ENCODE measurements around the gene TWF2.

TWF2 gene

DNA sequence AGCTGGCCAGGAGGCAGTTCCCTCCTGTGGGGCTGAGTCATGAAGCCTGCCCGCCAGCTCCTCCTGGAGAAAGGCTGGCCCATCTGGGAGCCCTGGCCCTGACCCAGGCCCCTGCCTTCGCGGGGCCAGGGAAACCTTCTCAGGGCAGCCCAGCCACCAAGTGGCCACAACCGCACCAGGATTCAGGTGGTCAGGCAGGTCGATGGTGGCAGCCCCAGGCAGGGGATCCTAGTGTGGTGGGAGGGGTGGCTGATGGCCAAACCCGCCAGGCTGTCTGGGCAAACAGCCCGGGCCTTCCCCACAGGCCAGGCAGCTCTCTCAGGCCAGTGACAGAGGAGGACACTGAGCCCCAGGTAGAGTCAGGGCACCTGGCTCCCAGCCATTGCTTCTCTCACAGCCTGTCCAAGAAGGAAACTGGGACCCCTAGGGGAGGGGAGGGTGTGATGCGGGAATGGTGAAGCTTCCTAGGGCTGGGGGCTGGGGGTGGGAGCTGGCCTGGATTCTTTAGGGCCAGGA lies 1.2 kb downstream of the TWF2 start:
- DNase-seq (ENCODE audit: low read depth in 3 of 3): no peak

DNA sequence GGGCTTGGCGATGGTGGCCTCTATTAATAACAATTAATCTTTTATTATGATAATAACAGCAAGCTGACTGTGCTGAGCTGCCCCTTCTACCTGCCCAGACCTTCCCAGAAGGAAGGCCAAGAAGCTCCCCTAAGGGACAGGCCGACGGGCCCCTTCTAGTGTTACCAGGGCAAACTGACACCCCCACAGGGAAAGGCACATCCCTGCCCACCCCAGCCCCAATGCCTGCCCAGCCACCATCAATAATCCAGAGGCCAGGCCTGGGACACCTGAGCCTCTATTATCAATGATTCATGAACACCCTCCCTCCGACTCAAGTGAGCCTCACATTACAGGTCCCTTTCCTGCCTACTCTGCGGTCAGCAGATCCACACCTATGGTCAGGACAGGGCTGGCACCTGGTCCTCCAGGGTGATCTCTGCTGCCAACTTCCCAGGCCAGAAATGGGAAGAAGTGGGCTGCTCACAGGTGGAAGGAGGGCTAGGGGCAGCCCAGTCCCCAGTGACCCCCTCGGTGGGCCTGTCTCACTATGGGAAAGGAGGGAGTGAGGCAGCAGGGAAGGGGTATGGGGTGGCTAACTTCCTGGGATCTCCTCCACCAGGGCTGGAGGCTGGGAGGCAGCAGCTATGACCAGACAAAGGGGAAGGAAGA lies 1.8 kb downstream of the TWF2 start:
- no peak for DNase-seq (ENCODE audit: low read depth in 3 of 3)

DNA sequence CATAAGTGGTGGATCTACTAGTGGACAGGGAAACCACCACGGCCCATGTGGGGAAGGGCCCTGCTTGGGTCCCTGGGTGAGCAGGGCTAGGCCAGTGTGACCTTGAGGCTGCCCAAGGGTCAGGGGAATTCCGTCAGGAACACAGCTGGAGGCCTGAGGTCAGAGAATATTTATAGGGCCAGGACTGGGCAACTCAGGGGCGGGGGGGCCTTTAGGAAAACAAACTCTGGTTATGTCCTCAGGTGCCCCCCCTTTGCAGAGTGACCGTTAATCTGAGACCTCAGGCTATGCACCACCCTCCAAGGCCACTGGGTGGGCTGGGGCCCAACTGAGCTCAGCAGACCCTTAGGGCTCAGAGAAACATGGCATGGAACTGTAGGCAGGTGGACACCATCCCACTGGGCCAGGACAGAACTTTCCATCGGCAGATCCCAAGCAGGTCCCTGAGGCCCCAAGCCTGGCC lies 2.5 kb downstream of the TWF2 start:
- no peak for DNase-seq (ENCODE audit: low read depth in 3 of 3)

DNA sequence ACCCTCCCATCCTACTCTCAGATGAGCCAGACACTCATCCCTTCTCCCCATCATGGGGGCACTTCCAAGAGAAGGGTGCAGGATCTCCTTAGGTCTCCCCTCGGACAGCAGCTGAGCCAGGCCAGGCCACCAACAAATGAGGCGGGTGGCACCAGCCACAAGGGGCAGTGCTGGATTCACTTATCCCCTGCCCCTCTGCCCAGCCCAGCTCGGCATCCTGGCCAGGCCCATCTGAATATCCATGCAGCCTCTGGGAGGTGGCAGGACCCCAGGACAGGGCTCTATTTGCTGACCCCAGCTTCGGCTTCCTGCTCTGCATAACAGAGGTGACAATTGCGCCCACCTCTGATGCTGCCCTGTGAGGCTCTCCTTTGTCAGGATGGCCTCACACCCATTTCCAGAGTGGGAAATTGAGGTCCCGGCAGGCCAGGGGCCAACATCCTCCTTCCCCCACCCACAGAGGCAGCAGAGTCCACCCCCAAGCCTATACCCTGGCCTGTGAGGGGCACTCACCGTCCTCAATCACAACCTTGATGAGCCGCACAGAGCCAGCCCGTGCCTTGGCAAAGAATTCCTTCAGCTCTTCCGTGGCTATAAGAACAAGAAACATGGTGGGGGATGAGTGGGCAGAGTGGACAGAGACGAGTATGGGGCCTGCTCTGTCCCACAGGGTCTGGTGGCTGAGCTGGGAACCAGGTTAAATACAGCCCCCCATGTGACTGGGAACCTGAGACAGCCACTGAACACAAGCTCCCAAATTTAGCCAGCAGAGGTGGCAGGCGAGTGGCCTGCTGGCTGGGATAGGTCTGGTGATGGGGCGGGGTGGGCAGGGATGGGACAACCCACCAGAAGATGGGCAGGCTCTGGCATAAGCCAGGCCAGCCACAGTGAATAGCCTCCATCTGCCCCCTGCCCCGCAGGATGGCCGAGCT lies 4.2 kb downstream of the TWF2 start:
- no peak for DNase-seq (ENCODE audit: low read depth in 3 of 3)

DNA sequence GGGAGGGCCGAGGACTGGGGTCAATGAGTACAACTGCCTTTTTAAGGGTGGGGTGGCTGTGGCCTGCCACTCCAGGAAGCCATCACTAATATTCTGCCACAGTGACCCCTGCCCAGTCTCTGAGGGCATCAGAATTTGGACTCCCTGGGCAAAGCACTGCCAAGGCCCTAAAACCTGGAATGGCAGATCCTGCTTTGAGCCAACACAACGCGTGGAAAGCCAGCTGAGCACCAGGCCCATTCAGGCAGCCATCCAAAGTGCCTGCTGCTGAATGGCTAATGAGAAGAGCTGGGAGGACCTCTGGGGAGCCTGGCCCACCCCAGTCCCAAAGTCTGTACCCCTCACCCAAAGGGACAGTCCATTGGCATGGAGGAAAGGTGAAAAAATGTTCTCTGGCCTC lies 5.0 kb downstream of the TWF2 start:
- DNase-seq (ENCODE audit: low read depth in 3 of 3): no peak

DNA sequence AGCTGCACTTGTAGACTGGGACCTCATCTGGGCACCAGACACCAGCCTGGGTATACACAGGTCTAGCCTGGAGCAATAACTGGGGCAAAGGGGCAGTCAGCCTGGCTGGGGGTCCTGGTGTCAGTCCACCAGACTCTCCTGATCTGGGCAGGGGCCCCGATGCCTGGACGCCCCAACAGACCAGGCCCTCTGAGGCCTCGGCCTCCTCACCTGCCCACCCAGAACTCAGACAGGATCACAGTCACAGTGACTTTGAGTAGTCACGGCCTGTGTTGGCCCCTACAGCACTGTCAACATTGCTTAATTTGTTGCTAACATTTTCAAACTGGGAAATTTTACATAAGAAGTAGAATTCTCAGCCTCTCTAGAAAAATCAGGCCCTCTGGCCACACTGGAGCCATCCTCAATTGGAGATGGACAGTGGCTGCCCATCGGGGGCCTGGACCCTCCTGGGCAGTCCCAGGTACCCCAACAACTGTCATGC lies 5.8 kb downstream of the TWF2 start:
- DNase-seq (ENCODE audit: low read depth in 3 of 3): no peak

DNA sequence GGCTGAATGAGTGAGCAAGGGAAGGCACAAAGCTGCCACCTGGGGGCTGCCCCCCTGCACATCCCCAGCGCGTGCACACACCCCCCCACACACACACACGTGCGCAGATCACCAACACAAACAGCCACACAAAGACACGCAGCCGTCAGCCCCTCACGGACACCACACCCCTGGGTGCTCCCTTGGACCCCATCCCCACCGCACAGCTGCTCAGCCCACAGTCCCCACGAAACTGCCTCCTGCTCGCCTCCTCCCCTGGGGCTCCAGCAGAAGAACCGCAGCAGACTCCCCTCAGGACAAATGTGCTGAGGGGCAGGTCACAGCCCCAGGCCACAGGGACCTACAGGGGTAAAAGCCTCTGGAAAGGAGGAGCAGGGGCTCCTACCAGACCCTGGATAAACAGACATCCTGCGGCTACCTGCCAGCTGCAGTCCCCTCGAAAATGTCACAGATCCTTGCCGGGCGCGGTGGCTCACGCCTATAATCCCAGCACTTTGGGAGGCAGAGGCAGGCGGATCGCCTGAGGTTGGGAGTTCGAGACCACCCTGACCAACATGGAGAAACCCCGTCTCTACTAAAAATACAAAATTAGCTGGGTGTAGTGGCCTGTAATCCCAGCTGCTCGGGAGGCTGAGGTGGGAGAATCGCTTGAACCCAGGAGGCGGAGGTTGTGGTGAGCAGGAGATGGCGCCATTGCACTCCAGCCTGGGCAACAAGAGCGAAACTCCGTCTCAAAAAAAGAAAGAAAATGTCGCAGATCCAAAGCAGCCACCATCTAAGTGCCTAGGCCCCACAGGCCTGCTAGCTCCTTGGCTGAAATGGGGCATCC lies 6.5 kb downstream of the TWF2 start:
- DNase-seq (ENCODE audit: low read depth in 3 of 3): no peak

DNA sequence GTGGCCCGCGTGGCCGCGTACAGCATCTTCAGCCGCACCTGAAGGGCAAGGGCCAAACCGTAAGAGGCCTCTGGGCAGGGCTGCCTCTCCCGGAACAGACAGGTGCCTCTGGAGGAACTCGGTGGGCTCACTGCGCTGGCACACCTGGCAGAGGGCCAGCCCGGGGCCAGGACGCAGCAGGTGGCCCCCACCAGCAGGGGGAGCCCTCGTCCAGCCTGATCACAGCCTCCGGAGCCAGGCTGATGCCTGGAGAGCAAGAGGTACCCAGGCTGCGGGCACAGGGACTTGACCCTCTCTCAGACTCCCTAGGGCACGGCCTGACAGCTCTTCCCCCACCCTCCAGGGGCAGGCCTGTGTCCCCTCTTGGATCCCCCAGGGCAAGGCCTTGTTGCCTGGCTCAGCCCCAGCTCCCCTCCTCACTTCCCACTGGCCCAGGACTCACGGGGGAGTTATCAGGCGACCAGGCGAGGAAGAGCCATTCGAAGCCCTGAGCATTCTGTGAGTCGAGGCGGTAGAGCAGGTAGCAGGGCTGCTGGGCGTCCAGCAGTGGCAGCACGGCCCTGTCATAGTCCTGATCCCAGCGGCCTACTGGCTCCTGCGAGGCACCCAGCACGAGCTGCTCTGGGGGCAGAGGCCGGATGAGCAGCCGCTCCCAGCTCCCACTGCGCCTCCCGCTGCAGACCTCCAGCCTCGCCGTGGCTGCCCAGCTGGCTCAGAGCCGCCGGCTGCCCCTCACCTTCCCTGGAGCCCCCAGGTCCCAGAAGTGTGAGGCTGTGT lies 7.3 kb downstream of the TWF2 start:
- DNase-seq (ENCODE audit: low read depth in 3 of 3): peak; percentile 78 to 87 (median 87)

DNA sequence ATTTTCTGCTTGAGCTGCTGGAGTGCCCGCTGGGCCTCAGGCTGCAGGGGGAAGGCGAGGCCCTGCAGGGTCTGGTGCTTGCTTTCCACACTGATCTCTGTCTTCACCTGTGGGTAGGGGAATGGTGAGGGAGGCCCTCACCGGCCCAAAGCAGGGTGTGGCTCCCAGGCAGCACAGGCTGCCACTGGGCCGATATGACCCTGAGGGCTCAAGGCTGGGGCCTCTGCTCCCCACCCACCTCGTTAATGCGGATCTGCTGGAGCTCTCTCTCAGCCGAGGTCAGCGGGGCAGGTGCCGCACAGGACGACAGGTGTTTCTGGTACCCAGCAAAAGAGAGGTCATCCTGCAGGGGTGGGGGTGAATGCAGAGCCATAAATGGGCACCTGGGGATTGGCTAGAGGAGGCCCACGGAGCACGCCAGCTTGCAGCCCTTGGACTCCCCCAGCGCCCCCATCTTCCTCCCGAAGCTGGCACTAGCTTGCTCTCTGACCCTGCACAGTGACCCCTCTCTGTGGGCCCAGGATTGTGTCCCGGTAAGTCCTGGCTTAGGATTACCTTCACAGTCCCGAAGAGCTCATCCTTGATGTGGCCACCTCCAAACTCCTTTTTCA lies 8.0 kb downstream of the TWF2 start:
- no peak for DNase-seq (ENCODE audit: low read depth in 3 of 3)

DNA sequence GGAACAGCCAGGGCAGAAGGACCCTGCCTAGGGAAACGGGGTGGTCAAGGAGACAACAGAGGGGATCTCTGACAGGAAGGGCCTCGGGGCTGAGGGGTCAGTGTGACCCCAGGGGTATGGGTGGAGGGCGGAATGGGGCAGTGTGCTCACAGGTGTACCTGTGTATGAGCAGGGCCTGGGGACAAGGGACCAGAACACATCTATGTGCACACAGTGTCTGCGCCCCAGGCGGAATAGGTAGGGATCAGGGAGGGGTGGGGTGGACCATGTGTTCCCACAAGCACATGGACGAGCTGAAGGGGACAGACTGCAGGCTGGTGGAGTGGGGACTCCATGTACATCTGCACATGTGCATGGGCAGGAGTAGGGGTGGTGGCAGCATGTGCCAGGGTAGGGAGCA lies 8.5 kb downstream of the TWF2 start:
- DNase-seq (ENCODE audit: low read depth in 3 of 3): no peak

DNA sequence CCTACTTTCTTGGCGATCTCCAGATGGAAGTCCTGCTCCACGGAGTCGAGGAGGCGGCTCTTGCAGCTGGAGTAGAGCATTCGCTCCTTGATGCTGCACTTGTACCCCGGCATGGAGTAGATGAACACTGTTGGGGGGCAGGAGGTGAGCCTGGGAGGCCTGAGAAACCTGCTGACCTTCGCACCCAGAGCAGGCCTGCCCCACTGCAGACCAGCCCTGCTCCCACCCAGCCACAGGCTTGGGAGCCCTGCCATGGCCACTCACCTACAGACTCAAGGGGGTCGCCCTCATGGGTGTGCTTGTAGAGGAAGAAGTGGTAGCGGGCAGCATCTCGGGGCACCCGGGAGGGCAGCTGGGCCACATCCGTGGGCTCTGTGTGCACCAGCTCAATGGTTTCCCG lies 9.3 kb downstream of the TWF2 start:
- no peak for DNase-seq (ENCODE audit: low read depth in 3 of 3)

DNA sequence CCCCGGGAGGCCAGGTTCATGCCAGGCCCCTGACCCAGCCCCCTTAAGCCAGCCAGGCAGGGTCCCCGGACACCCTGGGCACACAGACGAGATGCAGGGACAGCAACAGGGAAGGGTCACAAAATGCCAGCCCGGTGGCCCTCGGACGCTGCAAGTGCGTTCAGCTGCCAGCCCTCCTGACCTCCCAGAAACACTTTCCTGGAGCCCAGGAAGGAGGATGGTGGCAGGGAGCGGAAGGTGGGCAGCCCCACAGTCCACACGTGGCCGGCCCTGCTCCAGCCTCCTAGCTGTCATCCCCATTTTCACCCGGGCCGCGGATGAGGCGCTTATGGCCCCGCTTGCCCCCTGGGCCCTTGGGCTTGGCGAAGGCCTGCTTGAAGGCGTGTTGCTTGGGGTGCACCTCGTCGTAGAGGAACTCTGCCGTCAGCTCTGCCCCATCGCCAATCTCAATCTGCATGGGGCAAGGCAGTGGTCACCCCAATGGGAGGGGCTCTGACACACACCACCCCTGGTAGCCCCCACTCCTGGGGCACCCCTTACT lies 10.1 kb downstream of the TWF2 start:
- DNase-seq (ENCODE audit: low read depth in 3 of 3): no peak

DNA sequence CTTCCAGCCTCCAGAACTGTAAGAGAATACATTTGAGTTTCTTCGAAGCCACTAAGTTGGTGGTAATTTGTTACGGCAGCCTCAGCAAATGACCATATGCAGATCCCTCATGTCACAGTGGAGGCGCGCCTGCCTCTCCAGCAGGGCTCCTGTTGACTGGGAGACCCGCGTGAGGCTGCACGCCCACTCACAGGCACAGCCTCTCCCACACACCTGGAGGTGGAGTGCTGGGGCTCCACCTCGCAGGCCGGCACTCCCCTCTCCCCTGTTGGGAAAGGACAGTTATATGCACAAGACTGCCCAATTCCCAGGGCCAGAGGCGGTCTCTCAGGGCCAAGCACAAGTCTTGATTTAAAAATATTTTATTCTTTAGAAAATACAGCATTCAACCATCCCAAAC lies 10.7 kb downstream of the TWF2 start:
- DNase-seq (ENCODE audit: low read depth in 3 of 3): no peak

DNA sequence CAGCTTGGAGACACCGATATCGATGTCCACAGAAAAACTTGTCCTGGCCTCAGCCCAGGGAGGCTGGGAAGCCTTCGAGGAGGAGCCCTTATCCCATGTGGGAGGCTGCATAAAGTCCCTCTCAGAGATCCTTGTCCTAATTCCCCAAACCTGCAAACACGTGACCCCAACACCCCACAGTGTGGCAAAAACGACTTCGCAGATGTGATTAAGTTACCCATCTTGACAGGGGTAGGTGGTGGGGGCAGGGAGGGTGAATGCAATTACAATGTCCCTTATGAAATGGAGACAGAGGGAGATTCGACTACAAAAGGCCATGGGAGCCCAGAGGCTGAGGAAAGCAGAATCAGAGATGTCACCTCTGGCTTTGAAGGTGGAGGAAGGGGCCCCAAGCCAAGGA lies 11.2 kb downstream of the TWF2 start:
- no peak for DNase-seq (ENCODE audit: low read depth in 3 of 3)

DNA sequence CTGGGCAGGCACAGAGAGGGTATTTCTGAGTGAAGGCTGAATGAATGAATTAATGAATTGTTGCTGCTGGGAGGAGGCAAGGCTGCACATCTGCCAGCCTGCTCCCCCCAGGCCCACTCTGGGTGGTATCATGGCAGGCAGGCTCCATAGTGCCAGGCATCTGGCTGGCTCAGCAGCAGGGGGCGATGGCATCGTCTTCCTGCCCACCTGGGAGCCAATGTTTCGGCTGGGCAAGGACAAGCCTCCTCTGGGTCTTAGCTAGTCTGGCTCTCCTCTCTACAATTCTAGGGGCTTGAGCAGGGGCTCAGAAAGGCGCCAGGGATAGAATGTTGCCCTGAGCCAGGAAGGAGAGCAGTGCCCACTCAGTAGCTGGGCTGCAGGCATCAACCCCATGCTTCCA lies 11.8 kb downstream of the TWF2 start:
- no peak for DNase-seq (ENCODE audit: low read depth in 3 of 3)

DNA sequence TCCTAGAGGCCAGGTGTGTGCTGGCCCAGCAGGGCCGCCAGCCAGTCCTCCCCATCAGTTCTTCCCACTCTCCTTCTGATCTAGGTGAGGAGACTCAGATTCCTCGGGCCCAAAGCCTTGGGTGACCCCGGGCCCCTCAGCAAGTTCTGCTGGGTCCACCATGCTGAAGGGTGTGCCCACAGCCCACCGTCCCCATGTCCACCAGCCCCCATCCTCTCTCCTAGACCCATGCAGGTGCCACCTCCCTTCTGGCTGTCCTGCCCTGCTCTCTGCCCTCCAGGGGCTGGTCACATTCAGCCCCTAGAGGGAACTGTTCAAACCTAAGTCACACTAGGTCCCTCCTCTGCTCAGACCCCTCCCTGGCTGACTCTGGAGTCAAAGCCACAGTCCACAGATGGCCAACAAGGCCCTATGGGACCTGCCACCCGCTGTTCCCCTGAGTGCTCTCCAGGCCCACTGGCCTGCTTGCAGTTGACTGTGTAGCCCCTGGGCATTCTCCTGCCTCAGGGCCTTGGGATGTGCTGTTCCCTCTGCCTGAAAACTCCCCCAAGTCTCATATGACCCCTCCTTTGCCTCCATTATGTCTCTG lies 12.6 kb downstream of the TWF2 start:
- DNase-seq (ENCODE audit: low read depth in 3 of 3): no peak

DNA sequence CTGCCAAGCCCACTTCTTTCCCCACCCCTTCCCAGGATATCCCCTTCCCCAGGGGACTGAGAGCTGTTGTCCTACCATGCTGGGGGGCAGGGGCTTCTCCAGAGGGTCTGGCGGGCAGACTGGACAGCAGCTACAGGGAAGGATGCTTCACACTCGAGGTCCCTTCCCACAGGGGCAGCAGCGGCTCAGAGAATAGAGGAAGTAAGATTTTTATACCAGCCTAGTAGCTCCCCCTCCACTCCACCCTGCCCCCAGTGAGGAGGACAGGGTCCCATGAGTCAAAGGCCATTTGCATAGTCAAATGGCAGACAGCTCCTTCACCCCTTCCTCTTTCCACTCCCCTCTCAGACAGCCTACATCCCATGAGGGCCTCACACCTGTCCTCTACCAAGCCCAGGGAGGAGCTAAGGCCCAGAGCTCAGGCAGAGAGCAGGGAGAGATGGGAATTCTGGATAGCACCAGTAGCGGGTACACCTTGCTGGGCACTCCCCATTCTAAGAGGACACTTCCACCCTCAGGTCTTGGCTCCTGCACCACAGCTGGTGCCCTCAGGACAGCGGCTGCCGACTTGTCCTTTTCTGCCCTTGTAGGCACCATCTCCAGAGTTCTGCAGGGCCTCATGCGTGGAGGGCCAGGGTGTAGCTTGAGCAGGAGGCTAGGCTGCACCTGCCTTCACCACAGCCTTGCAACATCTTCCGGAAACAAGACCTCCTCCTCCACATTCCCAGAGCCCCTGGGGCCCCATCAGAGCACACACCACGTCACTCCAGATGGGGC lies 13.3 kb downstream of the TWF2 start, which contains the start of gene TLR9:
Gene TLR9, minus strand, starts transcription at position 194 of the 777 bp plus-strand sequence. Its CDS starts 116 bp downstream, at position 78.
- DNase-seq (ENCODE audit: low read depth in 3 of 3): no peak

DNA sequence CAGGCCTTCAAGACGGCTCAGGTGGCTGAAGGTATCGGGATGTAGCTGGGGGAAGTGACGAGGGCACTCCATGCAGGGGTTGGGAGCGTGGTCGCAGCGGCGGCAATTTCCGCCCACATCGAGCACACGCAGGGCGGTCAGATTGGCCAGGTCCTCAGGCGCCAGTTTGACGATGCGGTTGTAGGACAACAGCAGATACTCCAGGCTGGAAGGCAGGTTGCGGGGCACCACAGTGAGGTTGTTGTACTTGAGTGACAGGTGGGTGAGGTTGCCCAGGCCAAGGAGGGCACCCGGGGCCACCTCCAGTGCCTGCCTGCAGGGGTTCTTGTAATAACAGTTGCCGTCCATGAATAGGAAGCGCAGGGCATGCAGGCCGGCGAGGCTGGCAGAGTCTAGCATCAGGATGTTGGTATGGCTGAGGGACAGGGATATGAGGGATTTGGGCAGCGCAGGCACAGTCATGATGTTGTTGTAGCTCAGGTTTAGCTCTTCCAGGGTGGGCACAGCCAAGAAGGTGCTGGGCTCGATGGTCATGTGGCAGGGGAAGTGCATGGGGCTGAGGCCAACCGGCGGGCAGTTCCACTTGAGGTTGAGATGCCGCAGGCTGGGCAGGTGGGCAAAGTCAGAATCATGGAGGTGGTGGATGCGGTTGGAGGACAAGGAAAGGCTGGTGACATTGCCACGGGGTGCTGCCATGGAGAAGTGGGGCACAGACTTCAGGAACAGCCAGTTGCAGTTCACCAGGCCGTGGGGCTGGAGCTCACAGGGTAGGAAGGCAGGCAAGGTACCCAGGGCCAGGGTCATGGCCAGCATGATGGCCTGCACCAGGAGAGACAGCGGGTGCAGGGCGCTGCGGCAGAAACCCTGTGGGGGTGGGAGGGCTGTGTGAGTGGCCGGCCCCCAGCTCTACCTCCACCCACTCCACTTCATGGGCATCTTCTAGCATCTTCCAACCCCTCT lies 15.2 kb downstream of the TWF2 start:
- no peak for DNase-seq (ENCODE audit: low read depth in 3 of 3)

All from stimulated activated CD4-positive, alpha-beta T cell treated with anti-CD3 and anti-CD28 coated beads, TNF-alpha, amount 100 ng/mL, for 4 hours (primary cell).